PC-3 (cell line): ENCODE results near the gene FGFBP3.
"Not testable (repeated sequence)": the region's sequence is repeated elsewhere in the genome, so short reads cannot be mapped to it uniquely, and the experiment has no call there.

ENCODE experiments used
- CTCF ChIP-seq: fragments of 300-600 bp; sonication (generic); conservative IDR thresholded peaks from 2 replicates; pipeline ENCODE4 v1.5.1; 2017; ENCODE audit warnings: antibody characterized with exemption, low read depth, mild to moderate bottlenecking, low read length
- EZH2 ChIP-seq: fragments of 300-600 bp; sonication (generic); IDR thresholded peaks from one replicate; pipeline ENCODE4 v1.6.1; 2017; ENCODE audit warnings: antibody characterized with exemption, mild to moderate bottlenecking, low read length; ENCODE audit not compliant: unreplicated experiment

GRCh38 chr10:91894261-91894685 lies 15.0 kb downstream of the FGFBP3 start:
- TF ChIP-seq CTCF, EZH2: not testable (repeated sequence)
